SK-N-MC (cell line): Measurements from ENCODE around the gene TMEM106C.

Source experiments
- EZH2 ChIP-seq: fragments of 200-600 bp; sonication (generic); IDR thresholded peaks from one replicate; pipeline ENCODE4 v1.6.1; 2017; ENCODE audit warnings: antibody characterized with exemption
- FOXP2 ChIP-seq: optimal IDR thresholded peaks from 2 replicates; pipeline ENCODE3; 2011; ENCODE audit warnings: mild to moderate bottlenecking, moderate library complexity; ENCODE audit not compliant: insufficient read depth; ENCODE audit errors: extremely low read length, control extremely low read depth
- POLR2AphosphoS5 ChIP-seq: IDR thresholded peaks from 2 replicates; pipeline ENCODE4 v1.6.1; 2012; ENCODE audit warnings: mild to moderate bottlenecking, low read depth, low read length, borderline replicate concordance

GRCh38 chr12:47975816-47976215 lies 12.4 kb downstream of the TMEM106C start:
- TF ChIP-seq POLR2AphosphoS5 = no peak
- TF ChIP-seq EZH2 = no peak
- no peak for TF ChIP-seq FOXP2
